ENCODE results near the gene IRAK2.

The IRAK2 gene

GRCh38 chr3:10286596-10287295 lies 122.0 kb downstream of the IRAK2 start:
- Histone ChIP-seq H3K27me3 (ENCODE audit: control insufficient read depth, insufficient read depth, low read length) (no peaks in the 10 kb centered on the region), H3K9ac (ENCODE audit: low read length) (no peak overlapping the region), H3K4me3 (ENCODE audit: low read length) (no peak overlapping the region), H3K9me3 (ENCODE audit: control insufficient read depth, low read length) (no peaks in the 10 kb centered on the region), H3K4me1 (ENCODE audit: control insufficient read depth, insufficient read depth, low read length) (no peaks in the 10 kb centered on the region), H3K36me3 (ENCODE audit: control insufficient read depth, insufficient read depth, low read length) (peaks cover 10% of the 10 kb centered on the region)

DNA sequence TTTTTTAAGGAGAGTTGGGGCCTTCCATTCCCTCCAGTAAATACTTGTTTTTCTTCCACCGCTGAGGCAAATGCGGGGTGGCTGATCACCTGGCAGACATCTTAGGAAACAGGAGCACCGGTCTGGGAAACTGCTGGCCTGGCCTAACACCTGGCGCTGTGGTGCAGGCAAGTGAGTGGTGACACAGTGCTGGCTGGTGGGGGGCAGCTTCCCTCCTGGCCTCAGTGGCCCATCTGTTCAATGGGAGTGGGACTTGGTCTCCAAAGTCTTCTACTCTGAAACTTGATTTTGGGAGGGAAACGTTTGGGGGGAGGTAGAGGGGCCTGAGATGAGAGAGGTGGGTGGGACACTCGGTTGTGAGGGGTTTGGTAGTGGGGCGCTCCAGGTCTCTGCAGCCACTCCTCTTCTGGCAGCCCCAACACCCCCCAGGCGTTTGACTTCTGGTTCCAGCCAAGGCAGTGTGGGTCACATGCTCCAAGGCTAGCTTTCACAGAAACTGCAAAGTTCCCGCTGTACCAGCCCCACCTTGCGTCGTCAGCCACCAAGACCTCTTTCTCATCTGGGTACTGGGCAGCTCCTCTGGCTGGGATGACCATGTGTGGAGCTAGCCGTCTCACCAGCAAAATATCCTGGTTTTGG lies 123.3 kb downstream of the IRAK2 start:
- Histone ChIP-seq H3K9ac (ENCODE audit: low read length) (no peak overlapping the region), H3K36me3 (ENCODE audit: control insufficient read depth, insufficient read depth, low read length) (peaks cover 10% of the 10 kb centered on the region), H3K9me3 (ENCODE audit: control insufficient read depth, low read length) (no peaks in the 10 kb centered on the region), H3K27me3 (ENCODE audit: control insufficient read depth, insufficient read depth, low read length) (no peaks in the 10 kb centered on the region), H3K4me1 (ENCODE audit: control insufficient read depth, insufficient read depth, low read length) (peaks cover 10% of the 10 kb centered on the region), H3K4me3 (ENCODE audit: low read length) (no peak overlapping the region)

GRCh38 chr3:10288575-10288960 lies 123.8 kb downstream of the IRAK2 start:
- H3K36me3 ChIP-seq (ENCODE audit: control insufficient read depth, insufficient read depth, low read length): peaks cover 10% of the 10 kb centered on the region
- no peak overlapping the region for H3K9ac ChIP-seq (ENCODE audit: low read length)
- H3K27me3 ChIP-seq (ENCODE audit: control insufficient read depth, insufficient read depth, low read length): no peaks in the 10 kb centered on the region
- no peak overlapping the region for H3K4me3 ChIP-seq (ENCODE audit: low read length)
- peaks cover 12% of the 10 kb centered on the region for H3K4me1 ChIP-seq (ENCODE audit: control insufficient read depth, insufficient read depth, low read length)
- H3K9me3 ChIP-seq (ENCODE audit: control insufficient read depth, low read length): no peaks in the 10 kb centered on the region

DNA sequence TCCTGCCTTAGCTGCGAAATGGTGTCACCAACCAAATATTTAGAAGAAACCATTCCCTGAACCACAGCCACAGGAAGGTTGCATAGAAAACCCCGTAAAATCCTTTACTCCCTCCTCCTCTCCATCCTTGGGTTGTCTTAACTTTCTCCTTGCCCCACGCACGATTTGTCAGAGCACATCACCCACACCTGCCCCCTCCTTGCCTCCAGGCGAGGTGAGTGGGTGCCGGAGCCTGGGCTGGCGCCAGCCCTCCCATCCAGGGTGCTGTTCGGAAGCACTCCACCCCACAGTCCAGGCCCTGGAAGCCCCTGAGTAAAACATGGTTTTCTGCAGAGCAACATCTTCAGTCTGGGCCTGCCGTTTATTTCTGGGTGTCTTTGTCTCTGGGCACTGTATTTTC lies 124.4 kb downstream of the IRAK2 start:
- no peak overlapping the region for H3K9ac ChIP-seq (ENCODE audit: low read length)
- no peaks in the 10 kb centered on the region for H3K27me3 ChIP-seq (ENCODE audit: control insufficient read depth, insufficient read depth, low read length)
- no peak overlapping the region for H3K4me3 ChIP-seq (ENCODE audit: low read length)
- peaks cover 12% of the 10 kb centered on the region for H3K4me1 ChIP-seq (ENCODE audit: control insufficient read depth, insufficient read depth, low read length)
- peaks cover 10% of the 10 kb centered on the region for H3K36me3 ChIP-seq (ENCODE audit: control insufficient read depth, insufficient read depth, low read length)
- no peaks in the 10 kb centered on the region for H3K9me3 ChIP-seq (ENCODE audit: control insufficient read depth, low read length)

GRCh38 chr3:10289787-10290355 lies 125.2 kb downstream of the IRAK2 start:
- no peaks in the 10 kb centered on the region for H3K27me3 ChIP-seq (ENCODE audit: control insufficient read depth, insufficient read depth, low read length)
- H3K9me3 ChIP-seq (ENCODE audit: control insufficient read depth, low read length): no peaks in the 10 kb centered on the region
- H3K9ac ChIP-seq (ENCODE audit: low read length): no peak overlapping the region
- H3K36me3 ChIP-seq (ENCODE audit: control insufficient read depth, insufficient read depth, low read length): peaks cover 10% of the 10 kb centered on the region
- H3K4me1 ChIP-seq (ENCODE audit: control insufficient read depth, insufficient read depth, low read length): peaks cover 12% of the 10 kb centered on the region
- H3K4me3 ChIP-seq (ENCODE audit: low read length): no peak overlapping the region

- Histone ChIP-seq H3K36me3 (ENCODE audit: control insufficient read depth, insufficient read depth, low read length) (peaks cover 10% of the 10 kb centered on the region), H3K4me1 (ENCODE audit: control insufficient read depth, insufficient read depth, low read length) (peaks cover 12% of the 10 kb centered on the region), H3K9me3 (ENCODE audit: control insufficient read depth, low read length) (no peaks in the 10 kb centered on the region), H3K4me3 (ENCODE audit: low read length) (no peak overlapping the region), H3K27me3 (ENCODE audit: control insufficient read depth, insufficient read depth, low read length) (no peaks in the 10 kb centered on the region), H3K9ac (ENCODE audit: low read length) (no peak overlapping the region)
These were observed 125.9 kb downstream of the IRAK2 start for GRCh38 chr3:10290481-10291176.

DNA sequence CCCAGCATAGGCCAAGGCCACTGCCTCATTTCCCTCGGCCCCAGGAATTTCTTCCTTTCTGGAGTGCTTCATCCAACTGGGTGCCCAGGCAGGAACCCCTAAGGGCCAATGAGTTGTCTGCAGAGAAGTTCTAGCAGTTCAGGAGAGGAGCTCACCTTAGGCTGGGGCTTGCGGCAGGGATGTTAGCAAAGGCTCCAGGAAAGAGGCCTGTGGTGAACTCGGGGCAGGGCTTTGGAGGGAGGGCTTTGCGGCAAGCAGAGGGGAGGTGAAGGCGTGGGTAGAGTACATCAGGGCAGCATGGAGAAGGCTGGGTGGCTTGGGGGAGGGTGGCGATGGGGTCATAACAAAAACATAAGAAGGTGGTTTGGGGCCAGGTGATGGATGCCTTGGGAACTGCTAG lies 126.9 kb downstream of the IRAK2 start:
- Histone ChIP-seq H3K9me3 (ENCODE audit: control insufficient read depth, low read length) (no peaks in the 10 kb centered on the region), H3K4me1 (ENCODE audit: control insufficient read depth, insufficient read depth, low read length) (peaks cover 12% of the 10 kb centered on the region), H3K27me3 (ENCODE audit: control insufficient read depth, insufficient read depth, low read length) (no peaks in the 10 kb centered on the region), H3K9ac (ENCODE audit: low read length) (no peak overlapping the region), H3K4me3 (ENCODE audit: low read length) (no peak overlapping the region), H3K36me3 (ENCODE audit: control insufficient read depth, insufficient read depth, low read length) (peaks cover 10% of the 10 kb centered on the region)

GRCh38 chr3:10292505-10293419 lies 128.0 kb downstream of the IRAK2 start, which contains the start of gene GHRL:
Gene GHRL, minus strand, starts transcription at chr3:10292947. Its CDS starts 2,767 bp downstream, at chr3:10290180.
- no peaks in the 10 kb centered on the region for H3K9me3 ChIP-seq (ENCODE audit: control insufficient read depth, low read length)
- H3K4me1 ChIP-seq (ENCODE audit: control insufficient read depth, insufficient read depth, low read length): peaks cover 12% of the 10 kb centered on the region
- H3K4me3 ChIP-seq (ENCODE audit: low read length): no peak within 1 kb of the TSS
- H3K36me3 ChIP-seq (ENCODE audit: control insufficient read depth, insufficient read depth, low read length): peaks cover 10% of the 10 kb centered on the region
- no peak within 1 kb of the TSS for H3K9ac ChIP-seq (ENCODE audit: low read length)
- H3K27me3 ChIP-seq (ENCODE audit: control insufficient read depth, insufficient read depth, low read length): no peaks in the 10 kb centered on the region

Data from mucosa of stomach (tissue), 1 donor.